Lung (tissue), 12 donors: Measurements from ENCODE around the gene SNX13. TPM values are rescaled to one million over a fixed set of nuclear protein-coding genes. Genes with fewer than 3 reads are reported as not detected.

Experiments used
- ATAC-seq: fragments of 200-7000 bp; cut with Tn5 transposase; one replicate; pipeline ENCODE4 v1.9.1; 2020; ENCODE audit warnings: moderate number of reproducible peaks; ENCODE audit not compliant: insufficient read depth, low FRiP score
- DNase-seq, 3 donors: peaks; one replicate each; pipeline ENCODE4 v3.0.0-alpha.2; 2013 to 2017
- H3K27ac ChIP-seq, 2 donors: one replicate each; pipeline ENCODE4 v1.5.1; 2013; ENCODE audit warnings: mild to moderate bottlenecking in 2 of 2, moderate library complexity in 2 of 2, control low read depth in 1 of 2, inconsistent platforms in 1 of 2, low read depth in 1 of 2, low read length in 1 of 2
- H3K27me3 ChIP-seq, 3 donors: one replicate each; pipeline ENCODE4 v1.5.1; 2013; ENCODE audit warnings: low read length in 2 of 3; ENCODE audit not compliant: control insufficient read depth in 3 of 3, insufficient read depth in 3 of 3
- H3K36me3 ChIP-seq, 4 donors: one replicate each; pipeline ENCODE4 v1.5.1; 2013; ENCODE audit warnings: low read length in 4 of 4, mild to moderate bottlenecking in 1 of 4, moderate library complexity in 1 of 4; ENCODE audit not compliant: control insufficient read depth in 4 of 4, insufficient read depth in 4 of 4
- H3K4me1 ChIP-seq, 5 donors: one replicate each; pipeline ENCODE4 v1.5.1; 2013; ENCODE audit warnings: low read length in 5 of 5, mild to moderate bottlenecking in 2 of 5, moderate library complexity in 1 of 5; ENCODE audit not compliant: control insufficient read depth in 5 of 5, insufficient read depth in 5 of 5
- H3K4me3 ChIP-seq: one replicate; pipeline ENCODE4 v1.5.1; 2013; ENCODE audit warnings: mild to moderate bottlenecking, control low read depth, moderate library complexity
- H3K9ac ChIP-seq, 2 donors: one replicate each; pipeline ENCODE4 v1.5.1; 2013; ENCODE audit warnings: low read length in 2 of 2, control low read depth in 1 of 2; ENCODE audit not compliant: insufficient read depth in 1 of 2
- H3K9me3 ChIP-seq, 4 donors: one replicate each; pipeline ENCODE4 v1.5.1; 2013; ENCODE audit warnings: low read length in 3 of 4, mild to moderate bottlenecking in 1 of 4, moderate library complexity in 1 of 4; ENCODE audit not compliant: control insufficient read depth in 4 of 4, insufficient read depth in 3 of 4
- CTCF ChIP-seq: IDR thresholded peaks from 2 replicates; pipeline ENCODE4 v1.5.1; 2012; ENCODE audit warnings: mild to moderate bottlenecking; ENCODE audit errors: control extremely low read depth, extremely low read depth
- WGBS, 2 donors: extraction: QIAGEN DNeasy Blood & Tissue Kit; methylation state at CpG; one replicate each; pipeline ENCODE4 v1.1.7; 2013; 5-methylcytosine and 5-hydroxymethylcytosine counted together
- polyA plus RNA-seq, 2 donors: library from polyadenylated mRNA; stranded (reverse); fragments of 200-250 nt; gene quantifications; one replicate each; pipeline ENCODE4 v1.2.1, GENCODE V29; 2013
- total RNA-seq, 2 donors: library from RNA; depleted of rRNA in 1 of 2; stranded (reverse); fragments of >200 nt in 1 of 2; gene quantifications; one replicate each; pipeline ENCODE4 v1.2.1, GENCODE V29; 2014 to 2021
- donor health status: control.
- donor health status: control.
- donor health status: Bipolar disorder and iron deficiency.
- donor health status: healthy.
- donor health status: DM: yes; HTN: yes; CAD: no.

Gene SNX13
- total and polyA plus RNA-seq, 4 donors, result 8.9 to 104 (median 31.9) TPM

GRCh38 chr7:17942231-17942630, 1.9 kb upstream of the SNX13 start:
- no peak overlapping the region for H3K9ac ChIP-seq

GRCh38 chr7:17940951-17941431, 697 bp upstream of the SNX13 start:
- H3K4me3 ChIP-seq, result peak overlapping the region; percentile 89
- whole genome bisulfite sequencing, 2 donors, result 13 to 16% methylated on average over 12 of the region's 12 CpGs

More at GRCh38 chr7:17942231-17942630, 1.9 kb upstream of the SNX13 start:
- TF ChIP-seq CTCF, result no peak
- 93 to 94% methylated on average over 1 of the region's 1 CpG for WGBS, 2 donors
- no peaks in the 10 kb centered on the region for H3K9me3 ChIP-seq
- H3K4me3 ChIP-seq, result no peak overlapping the region
- peaks cover 0 to 23% (median 1%) of the 10 kb centered on the region in 5 donors for H3K4me1 ChIP-seq
- ATAC-seq (no peak), DNase-seq (no peak)
- peaks cover 0 to 5% (median 0%) of the 10 kb centered on the region in 4 donors for H3K36me3 ChIP-seq
- no peak overlapping the region for H3K27ac ChIP-seq
- no peaks in the 10 kb centered on the region for H3K27me3 ChIP-seq

GRCh38 chr7:17939606-17940301, 540 bp downstream of the SNX13 start:
- Histone ChIP-seq H3K27ac (peak overlapping the region; percentile 97 to 98), H3K9me3 (no peaks in the 10 kb centered on the region), H3K27me3 (no peaks in the 10 kb centered on the region), H3K9ac (peak overlapping the region; percentile 95 to 96), H3K4me3 (peak overlapping the region; percentile 89), H3K4me1 (peaks cover 0 to 23% (median 7%) of the 10 kb centered on the region in 5 donors), H3K36me3 (peaks cover 0 to 5% (median 0%) of the 10 kb centered on the region in 4 donors)
- TF ChIP-seq CTCF, result no peak
- ATAC-seq (peak; percentile 60), DNase-seq (peak; percentile 49 to 62 (median 55))
- whole genome bisulfite sequencing, 2 donors, result 0% methylated on average over 29 of the region's 29 CpGs

More at GRCh38 chr7:17940951-17941431, 697 bp upstream of the SNX13 start:
- peak in 1 of 3 donors; percentile 47 for DNase-seq
- Histone ChIP-seq H3K4me1 (peaks cover 0 to 23% (median 3%) of the 10 kb centered on the region in 5 donors), H3K9me3 (no peaks in the 10 kb centered on the region), H3K9ac (peak overlapping the region; percentile 82 to 96), H3K27me3 (no peaks in the 10 kb centered on the region), H3K27ac (peak overlapping the region; percentile 97 to 98), H3K36me3 (peaks cover 0 to 5% (median 0%) of the 10 kb centered on the region in 4 donors)
- no peak for ATAC-seq
- TF ChIP-seq CTCF, result no peak
